GM18526 (cell line): Measurements from ENCODE around the gene SYMPK.

Experiments
- POLR2A ChIP-seq: IDR thresholded peaks from 3 replicates; pipeline ENCODE4 v1.6.1; 2011; ENCODE audit not compliant: insufficient read length; ENCODE audit errors: extremely low read depth

SYMPK gene

DNA sequence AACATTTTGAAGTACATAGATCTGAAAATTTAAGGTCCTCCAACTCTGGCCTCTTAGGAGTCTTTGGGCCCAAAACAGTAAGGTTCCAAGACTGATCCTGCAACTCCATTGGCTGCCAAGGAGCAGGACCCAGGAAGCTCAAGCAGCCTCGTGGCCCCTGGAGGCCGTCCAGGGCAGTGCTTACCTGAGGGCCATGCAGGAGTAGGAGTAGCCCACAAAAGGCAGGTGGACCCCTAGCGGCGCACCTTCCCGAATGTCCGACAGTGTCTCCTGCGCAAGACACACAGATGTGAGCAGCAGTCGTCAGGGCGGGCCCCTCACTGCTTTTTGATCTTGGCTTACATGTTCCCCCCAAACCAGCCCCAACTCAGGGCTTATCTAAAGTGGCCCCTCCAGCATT lies 88.2 kb downstream of the SYMPK start:
- TF ChIP-seq POLR2A: no peak

DNA sequence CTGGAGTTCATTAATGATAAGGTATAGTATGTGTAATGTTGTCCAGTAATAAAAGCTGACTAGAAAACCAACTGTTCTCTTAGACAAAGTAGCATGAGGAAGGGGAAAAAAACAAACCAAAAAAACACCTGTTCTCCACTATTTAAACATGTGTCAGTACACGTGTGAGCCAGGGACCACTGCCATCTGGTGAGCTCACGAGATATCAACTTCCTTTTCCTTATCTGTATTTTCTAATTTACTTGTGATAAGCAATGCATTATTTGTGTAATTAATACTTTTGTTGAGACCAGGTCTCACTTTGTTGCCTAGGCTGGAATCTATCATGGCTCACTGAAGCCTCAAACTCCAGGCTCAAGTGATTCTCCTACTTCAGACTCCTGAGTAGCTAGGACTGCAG lies 89.6 kb downstream of the SYMPK start:
- no peak for TF ChIP-seq POLR2A

DNA sequence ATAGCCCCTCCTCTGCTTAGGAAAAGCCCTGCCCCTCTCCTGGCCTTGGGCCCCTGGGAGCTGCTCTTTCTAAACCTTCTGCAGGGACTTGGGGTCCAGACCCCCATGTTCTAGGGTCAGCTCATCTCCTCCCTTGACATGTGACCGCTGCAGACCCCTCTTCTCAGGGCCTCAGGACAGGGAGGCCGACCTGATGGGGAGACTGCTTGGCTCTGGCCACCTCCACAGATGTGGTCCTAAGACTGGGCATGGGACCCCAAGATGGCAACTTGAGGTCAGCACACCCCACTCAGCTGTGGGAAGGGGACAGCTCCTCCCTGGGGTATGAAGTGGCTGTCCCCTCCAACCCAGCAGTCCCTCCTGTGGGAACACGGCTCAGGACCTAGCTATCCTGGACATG lies 90.0 kb downstream of the SYMPK start:
- no peak for TF ChIP-seq POLR2A

DNA sequence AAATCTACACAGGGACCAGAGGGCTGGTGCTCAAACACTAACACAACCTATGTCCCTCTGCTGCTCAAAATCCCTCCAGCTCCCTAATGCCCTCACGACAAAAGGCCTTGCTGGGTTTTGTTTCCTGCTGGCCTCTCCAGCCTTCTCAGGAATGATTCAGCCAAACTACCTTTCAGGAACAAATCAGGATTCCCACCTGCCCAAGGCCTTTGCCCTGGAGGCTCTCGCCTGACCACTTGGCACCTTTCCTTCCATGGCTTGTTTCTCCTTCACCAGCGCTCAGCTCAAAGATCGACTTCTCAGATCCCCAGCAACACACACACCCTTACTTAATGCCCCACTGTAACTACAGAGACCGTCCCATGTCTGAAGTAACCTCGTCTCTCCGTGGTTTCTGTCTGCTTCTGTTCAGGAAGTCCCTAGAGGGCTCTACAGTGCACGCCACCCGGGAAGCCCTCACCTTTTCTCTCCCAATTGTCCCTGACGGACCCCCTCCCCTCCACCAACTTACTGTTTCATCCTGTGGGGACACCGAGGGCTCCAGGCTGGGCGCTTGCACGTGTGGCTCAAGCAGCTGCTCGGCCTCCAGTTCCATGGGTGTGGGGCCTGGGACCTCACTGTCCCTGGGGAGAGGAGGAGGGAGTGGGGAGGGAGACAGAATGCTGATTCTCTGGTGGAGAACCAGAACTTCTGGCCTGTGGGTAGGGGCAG lies 90.7 kb downstream of the SYMPK start:
- TF ChIP-seq POLR2A: no peak

DNA sequence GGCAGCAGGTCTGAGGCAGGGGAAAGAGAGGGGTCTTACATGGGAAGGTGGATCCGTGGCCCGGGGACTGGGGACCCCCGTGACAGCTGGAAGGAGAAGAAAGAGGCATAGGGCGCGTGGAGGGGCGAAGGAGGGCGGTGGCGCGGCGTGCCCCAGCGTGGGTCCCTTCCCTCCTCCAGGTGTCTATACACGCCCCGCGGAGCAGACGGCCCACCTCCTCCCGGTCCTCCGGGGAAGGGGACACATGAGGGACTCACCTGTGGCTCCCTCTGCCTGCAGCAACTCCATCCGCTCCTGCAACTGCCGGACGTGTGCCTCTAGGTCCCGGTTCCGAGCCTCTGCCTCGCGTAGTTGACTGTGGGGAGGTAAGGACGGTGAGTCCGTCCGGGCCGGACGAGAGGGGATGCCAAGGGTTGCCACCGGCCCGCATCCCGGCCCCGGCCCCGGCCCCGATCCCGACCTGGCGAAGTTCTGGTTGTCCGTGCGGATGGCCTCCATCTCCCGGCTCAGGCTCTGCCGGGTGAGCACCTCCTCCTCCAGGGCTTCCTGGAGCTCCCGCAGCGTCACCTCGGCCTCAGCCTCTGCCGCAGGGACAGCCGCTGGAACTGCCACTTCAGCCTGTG lies 91.5 kb downstream of the SYMPK start:
- TF ChIP-seq POLR2A: no peak

DNA sequence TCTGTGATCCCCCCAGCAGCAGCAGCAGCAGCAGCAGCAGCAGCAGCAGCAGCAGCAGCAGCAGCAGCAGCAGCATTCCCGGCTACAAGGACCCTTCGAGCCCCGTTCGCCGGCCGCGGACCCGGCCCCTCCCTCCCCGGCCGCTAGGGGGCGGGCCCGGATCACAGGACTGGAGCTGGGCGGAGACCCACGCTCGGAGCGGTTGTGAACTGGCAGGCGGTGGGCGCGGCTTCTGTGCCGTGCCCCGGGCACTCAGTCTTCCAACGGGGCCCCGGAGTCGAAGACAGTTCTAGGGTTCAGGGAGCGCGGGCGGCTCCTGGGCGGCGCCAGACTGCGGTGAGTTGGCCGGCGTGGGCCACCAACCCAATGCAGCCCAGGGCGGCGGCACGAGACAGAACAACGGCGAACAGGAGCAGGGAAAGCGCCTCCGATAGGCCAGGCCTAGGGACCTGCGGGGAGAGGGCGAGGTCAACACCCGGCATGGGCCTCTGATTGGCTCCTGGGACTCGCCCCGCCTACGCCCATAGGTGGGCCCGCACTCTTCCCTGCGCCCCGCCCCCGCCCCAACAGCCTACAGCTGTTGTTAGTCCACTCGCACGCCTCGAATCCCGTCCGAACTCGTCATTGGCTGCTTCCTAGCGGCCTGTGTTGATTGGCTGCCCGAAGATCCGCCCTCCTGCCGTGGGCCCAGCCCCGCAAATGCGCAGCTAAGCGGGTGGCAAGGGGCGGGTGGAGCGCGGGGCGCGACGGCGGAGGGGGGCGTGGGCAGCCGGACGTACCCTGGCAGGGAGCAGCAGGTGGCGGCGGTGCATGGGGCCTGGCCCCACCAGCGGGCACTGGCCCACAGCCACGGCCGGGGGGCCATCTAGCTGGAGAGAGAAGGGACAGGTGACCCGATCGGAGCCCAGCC lies 92.5 kb downstream of the SYMPK start:
- TF ChIP-seq POLR2A: peak; percentile 42

DNA sequence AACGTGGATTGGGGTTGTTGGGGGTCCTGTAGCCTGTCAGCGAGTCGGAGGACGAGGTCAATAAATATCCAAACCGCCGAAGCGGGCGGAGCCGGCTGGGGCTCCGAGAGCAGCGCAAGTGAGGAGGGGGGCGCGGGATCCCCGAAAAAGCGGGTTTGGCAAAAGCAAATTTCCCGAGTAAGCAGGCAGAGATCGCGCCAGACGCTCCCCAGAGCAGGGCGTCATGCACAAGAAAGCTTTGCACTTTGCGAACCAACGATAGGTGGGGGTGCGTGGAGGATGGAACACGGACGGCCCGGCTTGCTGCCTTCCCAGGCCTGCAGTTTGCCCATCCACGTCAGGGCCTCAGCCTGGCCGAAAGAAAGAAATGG lies 93.1 kb downstream of the SYMPK start:
- no peak for TF ChIP-seq POLR2A

DNA sequence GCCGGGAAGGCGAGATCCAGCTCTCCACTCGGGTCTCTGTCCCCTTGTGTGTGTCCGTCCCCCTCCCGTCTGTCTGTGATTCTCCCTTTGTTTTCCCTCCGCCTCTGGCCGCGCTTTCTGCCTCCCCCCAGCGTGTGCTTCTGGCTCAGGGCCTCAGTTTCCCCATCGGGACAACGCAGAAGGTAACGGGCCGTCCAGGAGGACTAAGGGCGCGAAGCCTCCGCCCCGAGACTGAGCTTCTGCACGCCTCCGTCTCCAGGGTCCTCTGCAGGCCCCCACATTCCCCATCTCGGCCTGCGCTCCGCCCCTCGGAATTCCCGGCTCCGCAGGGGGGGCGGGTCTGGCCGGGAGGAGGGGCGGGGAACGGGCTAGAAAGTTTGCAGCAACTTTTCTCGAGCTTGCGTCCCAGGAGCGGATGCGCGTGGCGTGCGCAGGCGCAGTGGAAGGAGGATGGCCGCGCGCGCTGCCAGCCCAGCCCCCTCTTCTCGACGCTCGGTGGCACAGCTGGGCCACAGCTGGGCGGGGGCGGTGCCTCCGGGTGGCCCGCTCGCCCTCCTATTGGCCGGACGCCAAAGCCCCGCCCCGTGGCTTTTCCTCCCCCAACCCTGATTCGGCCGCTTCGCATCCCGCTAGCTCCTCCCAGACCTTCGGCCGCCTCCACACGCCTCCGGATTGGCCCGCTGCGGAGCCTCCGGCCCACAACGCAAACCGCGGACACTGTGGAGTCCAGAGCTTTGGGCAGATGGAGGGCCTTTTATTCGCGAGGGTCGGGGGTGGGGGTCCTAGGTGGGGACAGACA lies 93.8 kb downstream of the SYMPK start, which contains the start of gene SIX5:
SIX5 (minus strand) TSS at position 269 of the 799 bp plus-strand sequence. CDS start 408 bp downstream, outside the sequence.
- peak; percentile 39 for TF ChIP-seq POLR2A

DNA sequence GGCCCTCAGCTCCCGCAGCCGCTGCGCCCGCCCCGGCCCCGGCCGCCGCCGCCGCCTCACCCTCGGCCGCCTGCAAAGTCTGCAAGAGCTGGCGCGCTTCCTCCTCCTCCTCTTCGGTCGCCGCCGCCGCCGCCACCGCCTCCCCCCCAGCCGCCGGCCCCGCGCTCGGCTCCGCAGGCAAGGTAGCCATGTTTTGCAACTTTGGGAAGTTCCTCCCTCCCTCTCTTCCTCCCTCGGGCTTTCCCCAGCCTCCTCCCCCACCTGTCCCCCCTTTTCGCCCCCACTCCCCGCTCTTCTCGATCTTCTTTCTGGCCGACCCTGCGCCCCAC lies 94.3 kb downstream of the SYMPK start:
- no peak for TF ChIP-seq POLR2A

DNA sequence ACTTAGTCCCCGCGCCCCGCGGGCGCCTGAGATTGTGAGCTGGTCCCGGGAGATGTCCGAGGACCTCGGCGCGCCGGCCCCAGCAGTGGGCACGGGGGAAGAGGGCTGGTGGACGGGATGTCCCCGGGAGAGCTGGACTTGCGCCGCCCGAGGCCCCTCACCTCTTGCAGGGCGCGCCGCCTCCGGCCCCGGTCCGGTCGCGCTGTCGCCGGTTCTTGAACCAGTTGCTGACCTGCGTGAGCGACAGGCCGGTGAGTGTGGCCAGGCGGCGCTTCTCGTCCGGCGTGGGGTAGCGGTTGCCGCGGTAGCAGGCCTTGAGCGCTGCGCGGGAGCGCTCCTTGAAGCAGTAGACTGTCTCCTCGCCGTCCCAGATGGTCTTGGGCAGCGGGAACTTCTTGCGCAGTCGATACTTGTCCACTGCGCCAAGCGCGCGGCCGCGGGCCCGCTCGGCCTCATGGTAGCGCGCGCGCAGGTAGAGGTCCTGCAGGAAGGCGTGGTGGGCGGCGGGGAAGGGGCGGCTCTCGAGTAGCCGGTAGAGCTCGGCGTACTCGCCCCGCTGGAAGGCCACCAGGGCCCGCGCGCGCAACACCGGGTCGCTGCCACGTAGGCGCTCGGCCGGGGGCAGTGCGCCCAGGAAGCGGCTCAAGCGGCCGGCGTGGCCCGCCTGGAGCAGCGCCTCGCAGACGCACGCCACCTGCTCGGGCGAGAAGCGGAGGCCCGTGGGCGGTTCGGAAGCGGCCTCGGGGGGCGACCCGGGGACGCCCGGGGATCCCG lies 94.9 kb downstream of the SYMPK start:
- TF ChIP-seq POLR2A: peak; percentile 39

DNA sequence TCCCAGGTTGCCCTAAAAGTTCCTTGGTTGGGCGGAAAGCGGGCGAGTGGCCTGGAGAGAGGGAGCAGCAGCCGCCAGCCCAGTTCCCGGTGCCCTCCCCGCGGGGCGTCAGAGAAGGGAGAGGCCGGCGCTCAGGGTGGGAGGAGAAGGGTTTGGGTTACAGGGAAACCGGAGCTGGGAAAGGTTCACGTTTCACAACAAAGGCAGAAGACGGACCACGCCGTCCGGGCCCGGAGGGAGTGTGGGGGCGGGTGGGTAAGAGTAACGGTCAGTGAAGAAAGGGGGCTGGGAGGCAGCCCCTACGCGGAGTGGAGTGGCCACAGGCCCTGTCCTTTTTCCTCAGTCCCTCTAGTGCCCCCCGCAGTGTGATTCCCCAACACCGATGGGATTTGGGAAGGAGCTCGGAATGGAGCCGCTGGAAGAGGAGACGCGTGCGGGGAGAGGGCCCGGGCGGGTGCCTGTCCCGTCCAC lies 95.5 kb downstream of the SYMPK start:
- no peak for TF ChIP-seq POLR2A

DNA sequence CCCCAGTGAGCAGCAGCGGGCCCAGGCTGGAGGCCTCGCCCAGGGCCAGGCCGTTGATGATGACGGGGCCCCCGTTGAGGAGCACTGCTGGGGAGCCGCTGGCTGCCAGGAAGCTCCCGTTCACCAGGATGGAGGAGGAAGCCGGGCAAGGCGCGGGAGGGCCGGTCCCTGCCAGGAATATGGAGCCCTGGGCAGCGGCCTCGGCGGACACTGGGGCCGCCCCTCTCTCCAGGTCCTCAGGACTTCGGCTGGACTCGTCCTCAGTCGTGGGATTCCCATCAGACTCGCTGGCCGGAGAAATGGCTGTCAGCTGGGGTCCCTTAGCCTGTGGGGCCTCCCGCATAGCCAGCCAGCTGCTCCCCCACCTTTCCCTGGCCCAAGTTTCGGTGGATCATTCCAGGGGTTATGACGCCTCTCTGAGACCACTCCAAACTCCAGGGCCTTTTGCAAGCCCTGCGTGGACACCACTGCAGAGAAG lies 96.0 kb downstream of the SYMPK start:
- TF ChIP-seq POLR2A: no peak

DNA sequence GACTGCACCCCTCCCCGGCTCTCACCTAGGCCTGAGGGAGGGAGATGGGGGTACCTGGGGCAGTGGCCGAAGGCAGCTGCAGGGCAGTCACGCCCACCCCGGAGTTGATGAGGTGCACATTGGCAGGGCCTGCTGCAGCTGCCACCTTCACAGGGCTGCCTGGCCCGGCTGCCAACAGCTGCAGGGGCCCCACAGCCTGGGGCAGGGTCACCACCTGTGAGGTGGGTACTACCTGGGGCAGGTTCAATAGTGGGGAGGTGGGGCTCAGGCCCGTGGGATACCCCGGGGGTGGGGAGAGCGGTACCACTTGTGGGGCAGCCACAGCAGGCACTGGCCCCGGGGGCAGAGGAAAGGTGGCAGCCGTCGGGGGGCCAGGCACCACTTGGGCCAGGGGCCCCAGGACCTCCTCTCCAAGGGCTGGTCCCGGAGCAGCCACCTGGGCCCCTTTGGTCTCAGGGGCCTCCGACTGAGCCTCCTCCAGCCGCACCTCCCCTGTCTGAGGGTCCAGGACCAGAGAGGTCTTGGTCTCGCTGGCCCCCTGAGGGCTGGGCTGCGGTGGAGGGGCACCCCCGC lies 96.6 kb downstream of the SYMPK start:
- TF ChIP-seq POLR2A: no peak
